GM12878 (cell line): Measurements from ENCODE around the gene PACS2.

Source experiments
- CREB1 ChIP-seq: IDR thresholded peaks from 2 replicates; pipeline ENCODE4 v1.6.1; 2012; ENCODE audit warnings: low read depth, mild to moderate bottlenecking, inconsistent platforms
- EZH2 ChIP-seq: IDR thresholded peaks from 2 replicates; pipeline ENCODE4 v1.6.1; 2012; ENCODE audit warnings: low read depth, mild to moderate bottlenecking, control low read depth, inconsistent platforms, low read length, borderline replicate concordance; ENCODE audit not compliant: control insufficient read depth
- FOXK2 ChIP-seq: fragments of 450-650 bp; IDR thresholded peaks from 2 replicates; pipeline ENCODE4 v1.6.1; 2017; ENCODE audit warnings: mild to moderate bottlenecking, moderate library complexity
- PML ChIP-seq: IDR thresholded peaks from 2 replicates; pipeline ENCODE4 v1.6.1; 2012; ENCODE audit warnings: low read length, inconsistent platforms
- ZBTB11 ChIP-seq: fragments of 450-650 bp; formaldehyde crosslinking; IDR thresholded peaks from 2 replicates; pipeline ENCODE4 v1.5.0; 2022; ENCODE audit warnings: mild to moderate bottlenecking, missing genetic modification characterization

GRCh38 chr14:105391541-105391940 lies 77.0 kb downstream of the PACS2 start:
- no peak for TF ChIP-seq PML
- TF ChIP-seq ZBTB11 (CRISPR knock-in tag) = no peak
- TF ChIP-seq FOXK2 = no peak
- TF ChIP-seq CREB1 = no peak
- TF ChIP-seq EZH2 = no peak
